Naive thymus-derived CD4-positive, alpha-beta T cell (primary cell): Measurements from ENCODE around the gene ZNF362. TPM values are rescaled to one million over a fixed set of nuclear protein-coding genes. Genes with fewer than 3 reads are reported as not detected.

ENCODE experiments used
- ATAC-seq: fragments of 150-1000 bp; cut with Tn5 transposase; 2 replicates; pipeline ENCODE4 v1.10.0; 2021; ENCODE audit warnings: mild to moderate bottlenecking, moderate library complexity
- CTCF ChIA-PET: fragments of 350-600 bp; sonication (Branson Sonifier 250); formaldehyde crosslinking; loops from one replicate; lab custom pipeline; 2021; ENCODE audit warnings: antibody characterized with exemption; lab: Charles Lee
- POLR2A ChIA-PET: fragments of 350-600 bp; sonication (Branson Sonifier 250); formaldehyde crosslinking; loops from one replicate; lab custom pipeline; 2021; ENCODE audit warnings: antibody characterized with exemption, inconsistent platforms; lab: Charles Lee
- DNase-seq, 9 donors: peaks; one replicate each; pipeline versions ENCODE4 v3.0.0 to v3.0.0-alpha.2; 2020 to 2022; ENCODE audit warnings: mixed read lengths in 1 of 9
- H3K27ac ChIP-seq: one replicate; pipeline ENCODE4 v1.7.0; 2013; ENCODE audit warnings: mild to moderate bottlenecking, low read depth, low read length, moderate library complexity
- H3K27me3 ChIP-seq, 2 donors: one replicate each; pipeline ENCODE4 v1.7.0; 2013; ENCODE audit warnings: low read length in 2 of 2, mild to moderate bottlenecking in 2 of 2, moderate library complexity in 2 of 2; ENCODE audit not compliant: control insufficient read depth in 2 of 2, insufficient read depth in 2 of 2
- H3K36me3 ChIP-seq, 3 experiments: 1 replicate in 2 of 3; 2 replicates in 1 of 3; pipeline ENCODE4 v1.7.0; 2013; ENCODE audit warnings: low read length in 3 of 3, mild to moderate bottlenecking in 3 of 3, moderate library complexity in 1 of 3; ENCODE audit not compliant: insufficient read depth in 3 of 3, control insufficient read depth in 2 of 3
- H3K4me1 ChIP-seq, 2 donors: one replicate each; pipeline ENCODE4 v1.7.0; 2013; ENCODE audit warnings: low read length in 2 of 2, mild to moderate bottlenecking in 2 of 2, moderate library complexity in 1 of 2; ENCODE audit not compliant: control insufficient read depth in 2 of 2, insufficient read depth in 2 of 2
- H3K4me3 ChIP-seq: 2 replicates; pipeline ENCODE4 v1.7.0; 2013; ENCODE audit warnings: mild to moderate bottlenecking, low read length
- H3K9me3 ChIP-seq, 3 experiments: 1 replicate in 2 of 3; 2 replicates in 1 of 3; pipeline ENCODE4 v1.7.0; 2013; ENCODE audit warnings: low read length in 3 of 3; ENCODE audit not compliant: control insufficient read depth in 2 of 3
- H3K27ac Mint-ChIP-seq, 9 donors: one replicate each; pipeline ENCODE4 v1.8.0; 2020 to 2022; ENCODE audit warnings: mixed read lengths in 9 of 9, mild to moderate bottlenecking in 8 of 9, moderate library complexity in 5 of 9, inconsistent platforms in 2 of 9
- H3K27me3 Mint-ChIP-seq, 5 donors: one replicate each; pipeline ENCODE4 v1.8.0; 2021 to 2022; ENCODE audit warnings: mixed read lengths in 5 of 5, mild to moderate bottlenecking in 1 of 5
- H3K36me3 Mint-ChIP-seq, 5 donors: one replicate each; pipeline ENCODE4 v1.8.0; 2020 to 2022; ENCODE audit warnings: mixed read lengths in 5 of 5, mild to moderate bottlenecking in 3 of 5, inconsistent platforms in 1 of 5
- H3K4me1 Mint-ChIP-seq, 7 donors: one replicate each; pipeline ENCODE4 v1.8.0; 2020 to 2022; ENCODE audit warnings: mixed read lengths in 7 of 7, mild to moderate bottlenecking in 3 of 7, inconsistent platforms in 1 of 7
- H3K4me3 Mint-ChIP-seq, 10 donors: one replicate each; pipeline ENCODE4 v1.8.0; 2020 to 2022; ENCODE audit warnings: mild to moderate bottlenecking in 10 of 10, mixed read lengths in 10 of 10, moderate library complexity in 6 of 10, inconsistent platforms in 2 of 10
- H3K9me3 Mint-ChIP-seq, 11 donors: one replicate each; pipeline ENCODE4 v1.8.0; 2020 to 2022; ENCODE audit warnings: mixed read lengths in 11 of 11, mild to moderate bottlenecking in 4 of 11, inconsistent platforms in 1 of 11, moderate library complexity in 1 of 11
- intact Hi-C, 2 donors: fragments of 100-400 bp; cut with micrococcal nuclease; formaldehyde crosslinking; loops; one replicate each; pipeline ENCODE4 v1.15.1; 2023
- polyA plus RNA-seq, 2 donors: library from polyadenylated mRNA; unstranded; fragments of 300-500 nt; fragmentation: Illumina TruSeq; gene quantifications; one replicate each; pipeline ENCODE4 v1.2.3, GENCODE V29; 2021
- total RNA-seq, 6 experiments: library from RNA in 5 of 6; stranded (reverse) in 5 of 6; gene quantifications; 1 replicate in 5 of 6; 2 replicates in 1 of 6; pipeline ENCODE4 v1.2.3 and lab custom pipeline; 2021 to 2026

The ZNF362 gene
- total and polyA plus RNA-seq, 7 experiments from 2014 or later, result 17.2 to 30.5 (median 27.0) TPM

GRCh38 chr1:33261344-33261743, 5.1 kb downstream of the ZNF362 start:
- no peak overlapping the region for H3K27ac ChIP-seq
- DNase-seq, result no peak
- H3K4me3 Mint-ChIP-seq, result no peak overlapping the region
- H3K9me3 ChIP-seq, result no peaks in the 10 kb centered on the region
- H3K27me3 Mint-ChIP-seq, result no peaks in the 10 kb centered on the region
- peaks cover 16 to 32% of the 10 kb centered on the region in 2 donors for H3K4me1 ChIP-seq
- peak overlapping the region in 1 of 9 donors; percentile 26 for H3K27ac Mint-ChIP-seq
- no peak overlapping the region for H3K4me3 ChIP-seq
- peaks cover 31 to 64% (median 50%) of the 10 kb centered on the region in 7 donors for H3K4me1 Mint-ChIP-seq
- H3K36me3 Mint-ChIP-seq, result peaks cover 0 to 7% (median 4%) of the 10 kb centered on the region in 5 donors
- ChIA-PET POLR2A (no interaction called here), CTCF (no interaction called here)
- H3K36me3 ChIP-seq, result peaks cover 0 to 3% (median 0%) of the 10 kb centered on the region in 3 experiments
- intact Hi-C loops, result no loop called here
- no peak for ATAC-seq
- H3K27me3 ChIP-seq, result no peaks in the 10 kb centered on the region
- no peaks in the 10 kb centered on the region for H3K9me3 Mint-ChIP-seq

GRCh38 chr1:33263890-33264504, 7.7 kb downstream of the ZNF362 start:
- Mint-ChIP-seq H3K4me1 (peaks cover 17 to 63% (median 47%) of the 10 kb centered on the region in 7 donors), H3K27ac (no peak overlapping the region), H3K36me3 (peaks cover 0 to 14% (median 3%) of the 10 kb centered on the region in 5 donors), H3K9me3 (no peaks in the 10 kb centered on the region), H3K27me3 (no peaks in the 10 kb centered on the region), H3K4me3 (no peak overlapping the region)
- Histone ChIP-seq H3K9me3 (no peaks in the 10 kb centered on the region), H3K4me1 (peaks cover 0 to 15% of the 10 kb centered on the region in 2 donors), H3K27me3 (no peaks in the 10 kb centered on the region), H3K4me3 (no peak overlapping the region), H3K27ac (no peak overlapping the region), H3K36me3 (no peaks in the 10 kb centered on the region)
- ChIA-PET POLR2A (no interaction called here), CTCF (interaction anchor here (1.4 kb wide), 1 partner anchor 26 kb away, joined by 3 read pairs; no protein-coding TSS in a partner anchor)
- ATAC-seq (no peak), DNase-seq (no peak)
- intact Hi-C loops, result no loop called here

- Histone ChIP-seq H3K27ac (no peak overlapping the region), H3K36me3 (peaks cover 0 to 7% (median 0%) of the 10 kb centered on the region in 3 experiments), H3K27me3 (no peaks in the 10 kb centered on the region), H3K4me1 (peaks cover 0 to 10% of the 10 kb centered on the region in 2 donors), H3K4me3 (no peak overlapping the region), H3K9me3 (no peaks in the 10 kb centered on the region)
- H3K9me3 Mint-ChIP-seq, result no peaks in the 10 kb centered on the region
- no peak for DNase-seq
- H3K4me1 Mint-ChIP-seq, result peaks cover 12 to 54% (median 35%) of the 10 kb centered on the region in 7 donors
- H3K4me3 Mint-ChIP-seq, result no peak overlapping the region
- intact Hi-C loops, result no loop called here
- H3K36me3 Mint-ChIP-seq, result peaks cover 0 to 18% (median 3%) of the 10 kb centered on the region in 5 donors
- CTCF ChIA-PET, result interaction anchor here (1.4 kb wide), 1 partner anchor 28 kb away, joined by 3 read pairs; no protein-coding TSS in a partner anchor
- peak overlapping the region in 1 of 9 donors; percentile 36 for H3K27ac Mint-ChIP-seq
- POLR2A ChIA-PET, result no interaction called here
- no peak for ATAC-seq
- no peaks in the 10 kb centered on the region for H3K27me3 Mint-ChIP-seq
Measured at GRCh38 chr1:33265780-33266605, 9.7 kb downstream of the ZNF362 start.

- Mint-ChIP-seq H3K4me3 (no peak overlapping the region), H3K36me3 (peaks cover 0 to 18% (median 3%) of the 10 kb centered on the region in 5 donors), H3K4me1 (peaks cover 7 to 54% (median 34%) of the 10 kb centered on the region in 7 donors), H3K9me3 (no peaks in the 10 kb centered on the region), H3K27ac (peak overlapping the region in 1 of 9 donors; percentile 21), H3K27me3 (no peaks in the 10 kb centered on the region)
- intact Hi-C loops, result no loop called here
- Histone ChIP-seq H3K4me1 (peaks cover 0 to 2% of the 10 kb centered on the region in 2 donors), H3K4me3 (no peak overlapping the region), H3K27me3 (no peaks in the 10 kb centered on the region), H3K36me3 (peaks cover 0 to 10% (median 0%) of the 10 kb centered on the region in 3 experiments), H3K27ac (no peak overlapping the region), H3K9me3 (no peaks in the 10 kb centered on the region)
- DNase-seq, result no peak
- ChIA-PET CTCF (no interaction called here), POLR2A (interaction anchor here (0.8 kb wide), 1 partner anchor 91 kb away, joined by 3 read pairs; no protein-coding TSS in a partner anchor)
- ATAC-seq, result no peak
Measured at GRCh38 chr1:33266766-33267165, 10.5 kb downstream of the ZNF362 start.

- Mint-ChIP-seq H3K9me3 (no peaks in the 10 kb centered on the region), H3K4me1 (peaks cover 9 to 56% (median 40%) of the 10 kb centered on the region in 7 donors), H3K27me3 (no peaks in the 10 kb centered on the region), H3K4me3 (no peak overlapping the region), H3K36me3 (peaks cover 0 to 16% (median 3%) of the 10 kb centered on the region in 5 donors), H3K27ac (peak overlapping the region in 4 of 9 donors; percentile 2 to 45 (median 24))
- no peaks in the 10 kb centered on the region for H3K9me3 ChIP-seq
- DNase-seq (no peak), ATAC-seq (no peak)
- ChIA-PET POLR2A (interaction anchor here (0.8 kb wide), 1 partner anchor 90 kb away, joined by 3 read pairs; no protein-coding TSS in a partner anchor), CTCF (no interaction called here)
- peaks cover 0 to 10% (median 0%) of the 10 kb centered on the region in 3 experiments for H3K36me3 ChIP-seq
- H3K4me1 ChIP-seq, result peaks cover 0 to 3% of the 10 kb centered on the region in 2 donors
- no peak overlapping the region for H3K27ac ChIP-seq
- no peak overlapping the region for H3K4me3 ChIP-seq
- H3K27me3 ChIP-seq, result no peaks in the 10 kb centered on the region
- intact Hi-C loops, result no loop called here
Measured at GRCh38 chr1:33267468-33268205, 11.3 kb downstream of the ZNF362 start.

DNA sequence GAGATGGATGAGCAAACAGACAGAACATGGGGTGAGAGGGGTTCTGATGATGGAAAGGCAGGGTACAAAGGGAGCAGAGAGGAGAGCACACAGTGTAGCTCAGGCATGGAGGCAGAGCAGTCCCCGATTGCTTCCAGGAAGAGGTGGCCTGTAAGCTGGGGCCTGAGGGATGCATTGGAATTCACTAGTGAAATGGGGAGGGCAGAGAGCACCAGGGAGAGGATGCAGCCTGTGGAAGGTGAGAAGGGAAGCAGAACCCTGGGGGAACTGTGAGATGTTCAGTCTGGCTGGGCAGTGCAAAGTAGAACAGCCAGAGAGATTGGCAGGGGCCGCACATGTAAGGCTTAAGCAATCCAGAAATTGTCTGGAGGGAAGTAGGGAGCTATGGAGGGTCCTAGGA, 12.2 kb downstream of the ZNF362 start:
- Histone ChIP-seq H3K4me1 (peaks cover 0 to 11% of the 10 kb centered on the region in 2 donors), H3K4me3 (no peak overlapping the region), H3K9me3 (no peaks in the 10 kb centered on the region), H3K36me3 (peaks cover 0 to 10% (median 0%) of the 10 kb centered on the region in 3 experiments), H3K27ac (no peak overlapping the region), H3K27me3 (no peaks in the 10 kb centered on the region)
- POLR2A ChIA-PET, result no interaction called here
- intact Hi-C loops, result no loop called here
- Mint-ChIP-seq H3K27ac (peak overlapping the region in 3 of 9 donors; percentile 2 to 64 (median 9)), H3K4me1 (peaks cover 17 to 59% (median 38%) of the 10 kb centered on the region in 7 donors), H3K9me3 (no peaks in the 10 kb centered on the region), H3K36me3 (peaks cover 0 to 12% (median 3%) of the 10 kb centered on the region in 5 donors), H3K27me3 (no peaks in the 10 kb centered on the region), H3K4me3 (peak overlapping the region in 1 of 10 donors; percentile 19)
- DNase-seq (no peak), ATAC-seq (no peak)
- CTCF ChIA-PET, result no interaction called here
